ENCODE data around the gene PRRX2. TPM values are rescaled to one million over a fixed set of nuclear protein-coding genes. Genes with fewer than 3 reads are reported as not detected.

Gene PRRX2
- total and polyA plus RNA-seq, 2 experiments from 2014 or later = 5.8 to 8.3 TPM

DNA sequence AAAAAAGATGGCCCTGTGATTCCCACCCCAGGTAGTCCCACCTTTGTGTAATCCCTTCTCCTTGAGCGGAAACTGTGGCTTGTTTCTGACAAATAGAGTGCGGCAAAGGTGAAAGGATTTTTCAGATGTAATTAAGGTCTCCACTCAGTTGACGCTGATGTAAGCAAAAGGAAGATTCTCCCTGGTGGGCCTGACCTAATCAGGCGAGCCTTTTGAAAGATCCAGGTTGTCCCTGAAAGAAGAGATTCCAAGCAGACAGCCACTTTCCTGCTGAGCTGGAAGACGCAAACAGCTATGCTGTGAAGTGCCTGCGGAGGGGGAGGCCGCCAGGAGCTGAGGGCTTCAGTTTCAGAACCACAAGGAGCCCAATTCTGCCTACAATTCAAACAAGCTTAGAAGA, 63.3 kb downstream of the PRRX2 start (continued):
- TF ChIP-seq, protein P1, sequence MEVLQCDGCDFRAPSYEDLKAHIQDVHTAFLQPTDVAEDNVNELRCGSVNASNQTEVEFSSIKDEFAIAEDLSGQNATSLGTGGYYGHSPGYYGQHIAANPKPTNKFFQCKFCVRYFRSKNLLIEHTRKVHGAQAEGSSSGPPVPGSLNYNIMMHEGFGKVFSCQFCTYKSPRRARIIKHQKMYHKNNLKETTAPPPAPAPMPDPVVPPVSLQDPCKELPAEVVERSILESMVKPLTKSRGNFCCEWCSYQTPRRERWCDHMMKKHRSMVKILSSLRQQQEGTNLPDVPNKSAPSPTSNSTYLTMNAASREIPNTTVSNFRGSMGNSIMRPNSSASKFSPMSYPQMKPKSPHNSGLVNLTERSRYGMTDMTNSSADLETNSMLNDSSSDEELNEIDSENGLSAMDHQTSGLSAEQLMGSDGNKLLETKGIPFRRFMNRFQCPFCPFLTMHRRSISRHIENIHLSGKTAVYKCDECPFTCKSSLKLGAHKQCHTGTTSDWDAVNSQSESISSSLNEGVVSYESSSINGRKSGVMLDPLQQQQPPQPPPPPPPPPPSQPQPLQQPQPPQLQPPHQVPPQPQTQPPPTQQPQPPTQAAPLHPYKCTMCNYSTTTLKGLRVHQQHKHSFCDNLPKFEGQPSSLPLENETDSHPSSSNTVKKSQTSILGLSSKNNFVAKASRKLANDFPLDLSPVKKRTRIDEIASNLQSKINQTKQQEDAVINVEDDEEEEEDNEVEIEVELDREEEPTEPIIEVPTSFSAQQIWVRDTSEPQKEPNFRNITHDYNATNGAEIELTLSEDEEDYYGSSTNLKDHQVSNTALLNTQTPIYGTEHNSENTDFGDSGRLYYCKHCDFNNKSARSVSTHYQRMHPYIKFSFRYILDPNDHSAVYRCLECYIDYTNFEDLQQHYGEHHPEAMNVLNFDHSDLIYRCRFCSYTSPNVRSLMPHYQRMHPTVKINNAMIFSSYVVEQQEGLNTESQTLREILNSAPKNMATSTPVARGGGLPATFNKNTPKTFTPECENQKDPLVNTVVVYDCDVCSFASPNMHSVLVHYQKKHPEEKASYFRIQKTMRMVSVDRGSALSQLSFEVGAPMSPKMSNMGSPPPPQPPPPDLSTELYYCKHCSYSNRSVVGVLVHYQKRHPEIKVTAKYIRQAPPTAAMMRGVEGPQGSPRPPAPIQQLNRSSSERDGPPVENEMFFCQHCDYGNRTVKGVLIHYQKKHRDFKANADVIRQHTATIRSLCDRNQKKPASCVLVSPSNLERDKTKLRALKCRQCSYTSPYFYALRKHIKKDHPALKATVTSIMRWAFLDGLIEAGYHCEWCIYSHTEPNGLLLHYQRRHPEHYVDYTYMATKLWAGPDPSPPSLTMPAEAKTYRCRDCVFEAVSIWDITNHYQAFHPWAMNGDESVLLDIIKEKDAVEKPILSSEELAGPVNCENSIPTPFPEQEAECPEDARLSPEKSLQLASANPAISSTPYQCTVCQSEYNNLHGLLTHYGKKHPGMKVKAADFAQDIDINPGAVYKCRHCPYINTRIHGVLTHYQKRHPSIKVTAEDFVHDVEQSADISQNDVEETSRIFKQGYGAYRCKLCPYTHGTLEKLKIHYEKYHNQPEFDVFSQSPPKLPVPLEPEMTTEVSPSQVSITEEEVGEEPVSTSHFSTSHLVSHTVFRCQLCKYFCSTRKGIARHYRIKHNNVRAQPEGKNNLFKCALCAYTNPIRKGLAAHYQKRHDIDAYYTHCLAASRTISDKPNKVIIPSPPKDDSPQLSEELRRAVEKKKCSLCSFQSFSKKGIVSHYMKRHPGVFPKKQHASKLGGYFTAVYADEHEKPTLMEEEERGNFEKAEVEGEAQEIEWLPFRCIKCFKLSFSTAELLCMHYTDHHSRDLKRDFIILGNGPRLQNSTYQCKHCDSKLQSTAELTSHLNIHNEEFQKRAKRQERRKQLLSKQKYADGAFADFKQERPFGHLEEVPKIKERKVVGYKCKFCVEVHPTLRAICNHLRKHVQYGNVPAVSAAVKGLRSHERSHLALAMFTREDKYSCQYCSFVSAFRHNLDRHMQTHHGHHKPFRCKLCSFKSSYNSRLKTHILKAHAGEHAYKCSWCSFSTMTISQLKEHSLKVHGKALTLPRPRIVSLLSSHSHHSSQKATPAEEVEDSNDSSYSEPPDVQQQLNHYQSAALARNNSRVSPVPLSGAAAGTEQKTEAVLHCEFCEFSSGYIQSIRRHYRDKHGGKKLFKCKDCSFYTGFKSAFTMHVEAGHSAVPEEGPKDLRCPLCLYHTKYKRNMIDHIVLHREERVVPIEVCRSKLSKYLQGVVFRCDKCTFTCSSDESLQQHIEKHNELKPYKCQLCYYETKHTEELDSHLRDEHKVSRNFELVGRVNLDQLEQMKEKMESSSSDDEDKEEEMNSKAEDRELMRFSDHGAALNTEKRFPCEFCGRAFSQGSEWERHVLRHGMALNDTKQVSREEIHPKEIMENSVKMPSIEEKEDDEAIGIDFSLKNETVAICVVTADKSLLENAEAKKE (CRISPR knock-in tag; IDR thresholded peaks at IDR 0.05) = no peak
- TF ChIP-seq, protein P2, sequence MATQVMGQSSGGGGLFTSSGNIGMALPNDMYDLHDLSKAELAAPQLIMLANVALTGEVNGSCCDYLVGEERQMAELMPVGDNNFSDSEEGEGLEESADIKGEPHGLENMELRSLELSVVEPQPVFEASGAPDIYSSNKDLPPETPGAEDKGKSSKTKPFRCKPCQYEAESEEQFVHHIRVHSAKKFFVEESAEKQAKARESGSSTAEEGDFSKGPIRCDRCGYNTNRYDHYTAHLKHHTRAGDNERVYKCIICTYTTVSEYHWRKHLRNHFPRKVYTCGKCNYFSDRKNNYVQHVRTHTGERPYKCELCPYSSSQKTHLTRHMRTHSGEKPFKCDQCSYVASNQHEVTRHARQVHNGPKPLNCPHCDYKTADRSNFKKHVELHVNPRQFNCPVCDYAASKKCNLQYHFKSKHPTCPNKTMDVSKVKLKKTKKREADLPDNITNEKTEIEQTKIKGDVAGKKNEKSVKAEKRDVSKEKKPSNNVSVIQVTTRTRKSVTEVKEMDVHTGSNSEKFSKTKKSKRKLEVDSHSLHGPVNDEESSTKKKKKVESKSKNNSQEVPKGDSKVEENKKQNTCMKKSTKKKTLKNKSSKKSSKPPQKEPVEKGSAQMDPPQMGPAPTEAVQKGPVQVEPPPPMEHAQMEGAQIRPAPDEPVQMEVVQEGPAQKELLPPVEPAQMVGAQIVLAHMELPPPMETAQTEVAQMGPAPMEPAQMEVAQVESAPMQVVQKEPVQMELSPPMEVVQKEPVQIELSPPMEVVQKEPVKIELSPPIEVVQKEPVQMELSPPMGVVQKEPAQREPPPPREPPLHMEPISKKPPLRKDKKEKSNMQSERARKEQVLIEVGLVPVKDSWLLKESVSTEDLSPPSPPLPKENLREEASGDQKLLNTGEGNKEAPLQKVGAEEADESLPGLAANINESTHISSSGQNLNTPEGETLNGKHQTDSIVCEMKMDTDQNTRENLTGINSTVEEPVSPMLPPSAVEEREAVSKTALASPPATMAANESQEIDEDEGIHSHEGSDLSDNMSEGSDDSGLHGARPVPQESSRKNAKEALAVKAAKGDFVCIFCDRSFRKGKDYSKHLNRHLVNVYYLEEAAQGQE (IDR thresholded peaks at IDR 0.05; ENCODE audit: unreplicated experiment) = no peak
- TF ChIP-seq NANOG (IDR thresholded peaks at IDR 0.05; ENCODE audit: borderline replicate concordance) (no peak), JUNB (IDR thresholded peaks at IDR 0.05; ENCODE audit: unreplicated experiment) (no peak), CREB1 (CRISPR knock-in tag; IDR thresholded peaks at IDR 0.05; ENCODE audit: low read depth) (no peak)

DNA sequence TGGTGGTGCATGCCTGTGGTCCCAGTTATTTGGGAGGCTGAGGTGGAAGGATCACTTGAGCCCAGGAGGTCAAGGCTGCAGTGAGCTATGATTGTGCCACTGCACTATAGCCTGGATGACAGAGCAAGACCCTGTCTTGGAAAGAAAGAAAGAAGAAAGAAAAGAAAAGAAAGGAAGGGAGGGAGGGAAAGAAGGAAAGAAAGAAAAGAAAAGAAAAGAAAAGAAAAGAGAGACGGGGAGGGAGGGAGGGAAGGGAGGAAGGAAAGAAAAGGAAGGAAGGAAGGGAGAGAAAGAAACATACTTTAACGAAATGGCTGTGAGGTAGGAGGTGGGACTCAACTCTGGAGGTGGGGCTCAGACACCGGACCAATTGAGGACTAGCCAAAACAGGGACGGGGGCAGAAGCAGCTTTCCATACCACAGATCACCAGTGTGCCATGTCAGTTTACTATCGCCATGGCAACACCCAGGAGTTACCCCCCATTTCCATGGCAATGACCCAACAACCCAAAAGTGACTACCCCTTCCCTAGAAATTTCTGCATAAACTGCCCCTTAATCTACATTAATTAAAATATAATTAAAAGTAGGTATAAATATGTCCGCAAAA, 66.1 kb downstream of the PRRX2 start:
- peak; percentile 53 for DNase-seq (ENCODE audit: low spot score)
- no peak for TF ChIP-seq POLR2AphosphoS5 (IDR thresholded peaks at IDR 0.05; ENCODE audit: low read depth)
- no peak for TF ChIP-seq ZNF114 (CRISPR knock-in tag; IDR thresholded peaks at IDR 0.05)
- TF ChIP-seq, protein P2 (IDR thresholded peaks at IDR 0.05; ENCODE audit: unreplicated experiment) = no peak
- TF ChIP-seq JUNB (IDR thresholded peaks at IDR 0.05; ENCODE audit: unreplicated experiment) = no peak

More for the DNA sequence above, 66.1 kb downstream of the PRRX2 start:
- Mint-ChIP-seq H3K27ac (no peak overlapping the region), H3K36me3 (ENCODE audit: low read depth) (no peaks in the 10 kb centered on the region), H3K9me3 (no peaks in the 10 kb centered on the region), H3K27me3 (ENCODE audit: insufficient read depth, low read depth, poor library complexity) (peaks cover 13% of the 10 kb centered on the region), H3K4me3 (no peak overlapping the region), H3K4me1 (peaks cover 8% of the 10 kb centered on the region; the same call in 2 of the 3 replicates)
- ATAC-seq = peak; percentile 38
- H3K4me2 ChIP-seq = no peak overlapping the region
- H2AFZ ChIP-seq = no peak overlapping the region
- H3K27me3 ChIP-seq (ENCODE audit: insufficient read depth) = no peaks in the 10 kb centered on the region
- H3K4me1 ChIP-seq (ENCODE audit: insufficient read depth) = no peaks in the 10 kb centered on the region
- H3K27ac ChIP-seq (ENCODE audit: low read depth) = no peak overlapping the region
- no peaks in the 10 kb centered on the region for H3K36me3 ChIP-seq (ENCODE audit: insufficient read depth)
- no peaks in the 10 kb centered on the region for H3K79me2 ChIP-seq (replicated peaks; ENCODE audit: insufficient read depth)
- no peak overlapping the region for H3K4me3 ChIP-seq
- no peaks in the 10 kb centered on the region for H4K20me1 ChIP-seq (replicated peaks; ENCODE audit: insufficient read depth)
- no peaks in the 10 kb centered on the region for H3F3A ChIP-seq (replicated peaks; ENCODE audit: low read depth)
- H3K9me2 ChIP-seq (ENCODE audit: insufficient read depth) = no peaks in the 10 kb centered on the region

Data from GM23338 (cell line).